ENCODE results near the gene CREB5.
"Not testable (repeated sequence)": the region's sequence is repeated elsewhere in the genome, so short reads cannot be mapped to it uniquely, and the experiment has no call there.

The CREB5 gene

DNA sequence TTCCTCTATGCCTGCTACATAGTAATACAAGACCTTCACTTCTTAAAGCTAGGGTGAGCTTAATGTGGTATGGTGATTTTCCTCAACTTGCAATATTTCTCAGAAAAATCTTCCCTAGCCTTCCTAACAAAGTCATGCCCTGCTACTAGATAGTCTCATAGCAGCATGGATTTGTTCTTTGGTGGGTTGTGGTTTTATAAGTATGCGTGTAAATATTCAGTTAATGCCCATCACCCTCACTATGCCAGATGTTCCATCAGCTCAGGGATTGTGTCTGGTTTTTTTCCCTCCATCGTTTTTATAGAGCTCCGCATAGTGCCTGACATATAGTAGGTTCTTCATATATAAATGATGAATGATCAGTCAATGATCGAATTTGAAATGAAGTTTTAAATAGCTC lies 182.8 kb downstream of the CREB5 start:
- Histone ChIP-seq H3K36me3 (ENCODE audit: insufficient read depth, low read length) (no peaks in the 10 kb centered on the region), H3K4me3 (ENCODE audit: low read depth in 1 of 2, low read length in 2 of 2) (no peak overlapping the region), H3K9ac (ENCODE audit: low read length) (no peak overlapping the region), H3K27ac (ENCODE audit: low read depth, low read length) (no peak overlapping the region), H3K27me3 (ENCODE audit: control insufficient read depth in 1 of 2, insufficient read depth in 2 of 2, low read length in 2 of 2) (no peaks in the 10 kb centered on the region), H3K4me1 (ENCODE audit: insufficient read depth, low read length) (no peaks in the 10 kb centered on the region), H3K9me3 (ENCODE audit: low read length) (no peaks in the 10 kb centered on the region)

- no peak overlapping the region for H3K4me3 ChIP-seq (ENCODE audit: low read depth in 1 of 2, low read length in 2 of 2)
- H3K36me3 ChIP-seq (ENCODE audit: insufficient read depth, low read length), result no peaks in the 10 kb centered on the region
- H3K9me3 ChIP-seq (ENCODE audit: low read length), result no peaks in the 10 kb centered on the region
- no peaks in the 10 kb centered on the region for H3K4me1 ChIP-seq (ENCODE audit: insufficient read depth, low read length)
- no peak overlapping the region for H3K27ac ChIP-seq (ENCODE audit: low read depth, low read length)
- H3K27me3 ChIP-seq (ENCODE audit: control insufficient read depth in 1 of 2, insufficient read depth in 2 of 2, low read length in 2 of 2), result no peaks in the 10 kb centered on the region
- no peak overlapping the region for H3K9ac ChIP-seq (ENCODE audit: low read length)
These were observed 183.5 kb downstream of the CREB5 start for GRCh38 chr7:28595801-28596200.

GRCh38 chr7:28596245-28596935 lies 184.1 kb downstream of the CREB5 start:
- Histone ChIP-seq H3K9me3 (ENCODE audit: low read length) (no peaks in the 10 kb centered on the region), H3K27ac (ENCODE audit: low read depth, low read length) (no peak overlapping the region), H3K4me3 (ENCODE audit: low read depth in 1 of 2, low read length in 2 of 2) (no peak overlapping the region), H3K27me3 (ENCODE audit: control insufficient read depth in 1 of 2, insufficient read depth in 2 of 2, low read length in 2 of 2) (no peaks in the 10 kb centered on the region), H3K9ac (ENCODE audit: low read length) (no peak overlapping the region), H3K4me1 (ENCODE audit: insufficient read depth, low read length) (no peaks in the 10 kb centered on the region), H3K36me3 (ENCODE audit: insufficient read depth, low read length) (no peaks in the 10 kb centered on the region)

DNA sequence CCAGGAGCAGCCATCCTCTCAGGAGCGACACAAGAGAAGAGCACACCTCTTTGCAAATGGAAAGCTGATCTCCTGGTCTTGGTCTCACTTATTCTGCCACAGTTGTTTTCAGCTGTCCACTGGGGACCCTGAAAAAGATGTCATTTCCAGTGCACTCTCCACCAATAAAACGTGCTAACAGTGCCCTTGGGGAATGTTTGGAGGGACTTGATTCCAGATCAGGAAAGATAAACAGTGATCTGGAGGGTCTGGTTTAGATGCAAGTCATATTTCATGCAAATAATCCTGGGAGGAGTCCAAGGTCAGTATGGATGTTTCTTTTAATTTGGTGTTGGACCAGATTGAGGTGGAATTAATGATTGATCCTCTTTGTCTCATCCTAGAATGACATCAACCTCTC lies 185.0 kb downstream of the CREB5 start:
- H3K4me3 ChIP-seq (ENCODE audit: low read depth in 1 of 2, low read length in 2 of 2), result no peak overlapping the region
- H3K27me3 ChIP-seq (ENCODE audit: control insufficient read depth in 1 of 2, insufficient read depth in 2 of 2, low read length in 2 of 2), result no peaks in the 10 kb centered on the region
- H3K9ac ChIP-seq (ENCODE audit: low read length), result no peak overlapping the region
- no peak overlapping the region for H3K27ac ChIP-seq (ENCODE audit: low read depth, low read length)
- H3K9me3 ChIP-seq (ENCODE audit: low read length), result no peaks in the 10 kb centered on the region
- H3K4me1 ChIP-seq (ENCODE audit: insufficient read depth, low read length), result no peaks in the 10 kb centered on the region
- no peaks in the 10 kb centered on the region for H3K36me3 ChIP-seq (ENCODE audit: insufficient read depth, low read length)

DNA sequence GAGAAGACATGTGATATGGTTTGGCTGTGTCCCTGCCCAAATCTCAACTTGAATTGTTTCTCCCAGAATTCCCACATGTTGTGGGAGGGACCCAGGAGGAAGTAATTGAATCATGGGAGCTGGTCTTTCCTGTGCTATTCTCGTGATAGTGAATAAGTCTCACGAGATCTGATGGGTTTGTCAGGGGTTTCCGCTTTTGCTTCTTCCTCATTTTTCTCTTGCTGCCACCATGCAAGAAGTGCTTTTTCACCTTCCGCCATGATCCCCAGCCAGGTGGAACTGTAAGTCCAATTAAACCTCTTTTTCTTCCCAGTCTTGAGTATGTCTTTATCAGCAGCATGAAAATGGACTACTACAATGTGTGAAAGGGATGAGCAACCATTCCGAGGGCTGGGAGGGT lies 185.7 kb downstream of the CREB5 start:
- not testable (repeated sequence) for H3K9me3 ChIP-seq (ENCODE audit: low read length); H3K4me1 ChIP-seq (ENCODE audit: insufficient read depth, low read length); H3K36me3 ChIP-seq (ENCODE audit: insufficient read depth, low read length); H3K27ac ChIP-seq (ENCODE audit: low read depth, low read length); H3K9ac ChIP-seq (ENCODE audit: low read length); H3K27me3 ChIP-seq (ENCODE audit: control insufficient read depth in 1 of 2, insufficient read depth in 2 of 2, low read length in 2 of 2); H3K4me3 ChIP-seq (ENCODE audit: low read depth in 1 of 2, low read length in 2 of 2)

- no peaks in the 10 kb centered on the region for H3K9me3 ChIP-seq (ENCODE audit: low read length)
- H3K9ac ChIP-seq (ENCODE audit: low read length), result no peak overlapping the region
- no peaks in the 10 kb centered on the region for H3K36me3 ChIP-seq (ENCODE audit: insufficient read depth, low read length)
- no peak overlapping the region for H3K27ac ChIP-seq (ENCODE audit: low read depth, low read length)
- H3K4me1 ChIP-seq (ENCODE audit: insufficient read depth, low read length), result no peaks in the 10 kb centered on the region
- H3K4me3 ChIP-seq (ENCODE audit: low read depth in 1 of 2, low read length in 2 of 2), result no peak overlapping the region
- no peaks in the 10 kb centered on the region for H3K27me3 ChIP-seq (ENCODE audit: control insufficient read depth in 1 of 2, insufficient read depth in 2 of 2, low read length in 2 of 2)
These were observed 186.3 kb downstream of the CREB5 start for GRCh38 chr7:28598586-28598985.

DNA sequence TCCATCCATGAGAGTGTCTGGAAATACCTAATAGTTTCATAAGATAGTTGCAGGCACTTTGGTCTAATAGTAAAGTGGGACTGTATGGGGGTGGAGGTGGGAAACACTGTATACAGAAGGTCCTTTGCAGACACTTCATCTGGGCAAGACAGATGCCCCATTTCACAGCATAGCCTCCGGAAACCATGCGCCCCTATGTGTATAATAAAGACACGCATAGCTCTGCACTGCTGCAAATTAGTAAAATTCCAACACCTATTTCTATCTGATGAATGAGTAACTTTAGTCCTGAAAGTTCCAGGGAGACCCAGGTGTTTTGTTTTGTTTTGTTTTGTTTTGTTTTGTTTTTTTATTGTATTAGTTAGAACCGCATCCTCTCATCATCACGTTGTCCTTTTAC lies 187.1 kb downstream of the CREB5 start:
- H3K9ac ChIP-seq (ENCODE audit: low read length), result no peak overlapping the region
- no peaks in the 10 kb centered on the region for H3K9me3 ChIP-seq (ENCODE audit: low read length)
- H3K27ac ChIP-seq (ENCODE audit: low read depth, low read length), result no peak overlapping the region
- no peaks in the 10 kb centered on the region for H3K27me3 ChIP-seq (ENCODE audit: control insufficient read depth in 1 of 2, insufficient read depth in 2 of 2, low read length in 2 of 2)
- no peaks in the 10 kb centered on the region for H3K36me3 ChIP-seq (ENCODE audit: insufficient read depth, low read length)
- no peaks in the 10 kb centered on the region for H3K4me1 ChIP-seq (ENCODE audit: insufficient read depth, low read length)
- no peak overlapping the region for H3K4me3 ChIP-seq (ENCODE audit: low read depth in 1 of 2, low read length in 2 of 2)

GRCh38 chr7:28602282-28602681 lies 190.0 kb downstream of the CREB5 start:
- Histone ChIP-seq H3K36me3 (ENCODE audit: insufficient read depth, low read length) (no peaks in the 10 kb centered on the region), H3K27me3 (ENCODE audit: control insufficient read depth in 1 of 2, insufficient read depth in 2 of 2, low read length in 2 of 2) (no peaks in the 10 kb centered on the region), H3K4me1 (ENCODE audit: insufficient read depth, low read length) (no peaks in the 10 kb centered on the region), H3K9me3 (ENCODE audit: low read length) (no peaks in the 10 kb centered on the region), H3K9ac (ENCODE audit: low read length) (no peak overlapping the region), H3K4me3 (ENCODE audit: low read depth in 1 of 2, low read length in 2 of 2) (no peak overlapping the region), H3K27ac (ENCODE audit: low read depth, low read length) (no peak overlapping the region)

DNA sequence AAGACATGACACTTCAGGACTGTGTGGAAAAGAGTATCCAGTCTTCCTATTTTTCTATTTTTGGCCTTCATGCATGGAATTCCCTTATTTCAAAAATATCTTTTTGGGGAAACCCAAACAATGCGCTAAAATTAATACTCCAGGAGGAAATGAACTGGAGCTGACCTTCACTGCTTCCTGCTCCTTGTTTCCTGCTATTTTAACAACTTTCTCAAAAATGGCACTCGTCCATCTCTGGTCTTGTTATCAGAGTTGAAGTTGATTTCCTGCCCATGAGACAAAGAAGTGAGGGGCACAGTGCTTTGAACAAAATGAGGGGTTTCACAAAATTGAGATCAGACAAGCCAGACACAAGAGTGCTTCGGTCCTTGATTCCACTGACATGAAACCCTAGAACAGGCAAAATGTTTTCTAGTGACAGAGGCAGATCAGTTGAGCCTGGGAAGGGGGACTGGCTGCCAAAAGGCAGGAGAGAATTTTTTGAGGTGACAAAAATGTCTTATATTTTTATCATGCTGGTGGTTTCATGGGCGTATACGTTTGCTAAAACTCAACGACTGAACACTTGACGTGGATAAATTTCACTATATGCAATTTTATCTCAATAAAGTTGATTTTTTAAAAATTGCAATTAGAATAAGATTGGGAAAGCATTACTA lies 193.2 kb downstream of the CREB5 start:
- Histone ChIP-seq H3K36me3 (ENCODE audit: insufficient read depth, low read length) (no peaks in the 10 kb centered on the region), H3K4me3 (ENCODE audit: low read depth in 1 of 2, low read length in 2 of 2) (no peak overlapping the region), H3K4me1 (ENCODE audit: insufficient read depth, low read length) (peaks cover 8% of the 10 kb centered on the region), H3K9me3 (ENCODE audit: low read length) (no peaks in the 10 kb centered on the region), H3K27me3 (ENCODE audit: control insufficient read depth in 1 of 2, insufficient read depth in 2 of 2, low read length in 2 of 2) (no peaks in the 10 kb centered on the region), H3K27ac (ENCODE audit: low read depth, low read length) (no peak overlapping the region), H3K9ac (ENCODE audit: low read length) (no peak overlapping the region)

GRCh38 chr7:28606421-28606820 lies 194.1 kb downstream of the CREB5 start:
- H3K9me3 ChIP-seq (ENCODE audit: low read length), result no peaks in the 10 kb centered on the region
- no peak overlapping the region for H3K4me3 ChIP-seq (ENCODE audit: low read depth in 1 of 2, low read length in 2 of 2)
- no peaks in the 10 kb centered on the region for H3K36me3 ChIP-seq (ENCODE audit: insufficient read depth, low read length)
- no peak overlapping the region for H3K27ac ChIP-seq (ENCODE audit: low read depth, low read length)
- H3K9ac ChIP-seq (ENCODE audit: low read length), result no peak overlapping the region
- peaks cover 8% of the 10 kb centered on the region for H3K4me1 ChIP-seq (ENCODE audit: insufficient read depth, low read length)
- H3K27me3 ChIP-seq (ENCODE audit: control insufficient read depth in 1 of 2, insufficient read depth in 2 of 2, low read length in 2 of 2), result no peaks in the 10 kb centered on the region

GRCh38 chr7:28607855-28608193 lies 195.5 kb downstream of the CREB5 start:
- Histone ChIP-seq H3K36me3 (ENCODE audit: insufficient read depth, low read length) (no peaks in the 10 kb centered on the region), H3K27me3 (ENCODE audit: control insufficient read depth in 1 of 2, insufficient read depth in 2 of 2, low read length in 2 of 2) (no peaks in the 10 kb centered on the region), H3K4me1 (ENCODE audit: insufficient read depth, low read length) (peaks cover 8% of the 10 kb centered on the region), H3K9ac (ENCODE audit: low read length) (no peak overlapping the region), H3K9me3 (ENCODE audit: low read length) (no peaks in the 10 kb centered on the region), H3K27ac (ENCODE audit: low read depth, low read length) (no peak overlapping the region), H3K4me3 (ENCODE audit: low read depth in 1 of 2, low read length in 2 of 2) (no peak overlapping the region)

- Histone ChIP-seq H3K27ac (ENCODE audit: low read depth, low read length) (no peak overlapping the region), H3K27me3 (ENCODE audit: control insufficient read depth in 1 of 2, insufficient read depth in 2 of 2, low read length in 2 of 2) (no peaks in the 10 kb centered on the region), H3K4me1 (ENCODE audit: insufficient read depth, low read length) (peaks cover 8% of the 10 kb centered on the region), H3K9me3 (ENCODE audit: low read length) (no peaks in the 10 kb centered on the region), H3K36me3 (ENCODE audit: insufficient read depth, low read length) (no peaks in the 10 kb centered on the region), H3K4me3 (ENCODE audit: low read depth in 1 of 2, low read length in 2 of 2) (no peak overlapping the region), H3K9ac (ENCODE audit: low read length) (no peak overlapping the region)
These were observed 195.9 kb downstream of the CREB5 start for GRCh38 chr7:28608237-28608656.

All from muscle layer of colon (tissue), 2 donors.